Adrenal gland (tissue), 12 donors: ENCODE results near the gene IL1B. TPM values are rescaled to one million over a fixed set of nuclear protein-coding genes. Genes with fewer than 3 reads are reported as not detected.
"Not testable (repeated sequence)": the region's sequence is repeated elsewhere in the genome, so short reads cannot be mapped to it uniquely, and the experiment has no call there.

ENCODE experiments used
- DNase-seq, 7 donors: peaks; one replicate each; pipeline ENCODE4 v3.0.0-alpha.2; 2019 to 2020
- H3K27ac ChIP-seq, 5 donors: fragments of 200-600 bp; sonication (generic) in 4 of 5; 1 replicate in 3 of 5; 2 replicates in 2 of 5; pipeline versions ENCODE4 v1.5.1 to v1.8.0; 2016 to 2020; ENCODE audit warnings: mild to moderate bottlenecking in 1 of 5
- H3K27me3 ChIP-seq: fragments of 200-600 bp; 2 replicates; pipeline ENCODE4 v1.8.0; 2021
- H3K36me3 ChIP-seq, 2 donors: fragments of 200-600 bp; replicated peaks in 1 of 2; 1 replicate in 1 of 2; 2 replicates in 1 of 2; pipeline versions ENCODE4 v1.5.1 to v1.8.0; 2018 to 2022
- H3K4me1 ChIP-seq, 2 donors: fragments of 200-600 bp; replicated peaks in 1 of 2; 1 replicate in 1 of 2; 2 replicates in 1 of 2; pipeline versions ENCODE4 v1.5.1 to v1.8.0; 2018 to 2021
- H3K4me3 ChIP-seq, 4 donors: fragments of 200-600 bp; sonication (generic) in 3 of 4; one replicate each; pipeline ENCODE4 v1.5.1; 2016 to 2018
- H3K9me3 ChIP-seq, 3 donors: fragments of 200-600 bp; sonication (generic) in 1 of 3; replicated peaks in 1 of 3; 1 replicate in 2 of 3; 2 replicates in 1 of 3; pipeline versions ENCODE4 v1.5.1 to v1.8.0; 2016 to 2021
- POLR2A ChIP-seq, 2 donors: fragments of 450-650 bp; IDR thresholded peaks; one replicate each; pipeline ENCODE4 v1.6.1; 2017; ENCODE audit warnings: antibody characterized with exemption in 2 of 2, mild to moderate bottlenecking in 2 of 2, moderate library complexity in 1 of 2
- WGBS, 4 donors: extraction: QIAGEN DNeasy Blood & Tissue Kit in 2 of 4; methylation state at CpG; one replicate each; pipeline versions ENCODE4 v1.1.5 to v1.1.7; 2013 to 2017; 5-methylcytosine and 5-hydroxymethylcytosine counted together
- intact Hi-C, 2 donors: fragments of 100-400 bp; cut with DNase I; formaldehyde crosslinking; loops; one replicate each; pipeline versions ENCODE4 v1.14.1 to v1.15.0; 2022 to 2023
- polyA plus RNA-seq, 3 donors: library from polyadenylated mRNA; stranded (reverse); fragments of 200-250 nt in 2 of 3; fragments of 350-450 nt in 1 of 3; fragmentation: Illumina TruSeq in 1 of 3; extraction: RNeasy Lipid Tissue Mini Kit (QIAGEN cat#74804) in 1 of 3; gene quantifications; one replicate each; pipeline ENCODE4 v1.2.3, GENCODE V29; 2013 to 2014
- total RNA-seq, 9 donors: library from RNA; depleted of rRNA in 4 of 9; stranded (reverse); fragments of >200 nt in 4 of 9; fragments of 120-200 nt in 1 of 9; fragmentation: NEBNext Ultra II Directional in 1 of 9; extraction: Animal tissue kit (Norgen Biotek cat#: 25700) in 1 of 9; gene quantifications; one replicate each; pipeline versions ENCODE4 v1.1.0 to v1.2.4, GENCODE V29; 2013 to 2023
- TF ChIP-seq, protein P1 (sequence below), 6 experiments: fragments of 450-650 bp in 4 of 6; fragments of 200-600 bp in 2 of 6; sonication (generic) in 1 of 6; IDR thresholded peaks; 1 replicate in 5 of 6; 2 replicates in 1 of 6; pipeline versions ENCODE4 v1.5.1 to v1.8.0; 2016 to 2021; ENCODE audit warnings: antibody characterized with exemption in 6 of 6, mild to moderate bottlenecking in 2 of 6, moderate library complexity in 1 of 6
- donor health status: healthy with polysubstance abuse.
- donor health status: Bipolar disorder and iron deficiency.
- donor health status: DM: yes; HTN: yes; CAD: no.
- donor health status: DM: no; HTN: no; CAD: no.
- donor health status: DM: no; HTN: no; CAD: no.
- donor health status: DM: yes; HTN: yes; CAD: no.

Gene IL1B
- total and polyA plus RNA-seq, 12 donors: 0.44 to 5.9 (median 1.5) TPM; not detected in 1

DNA sequence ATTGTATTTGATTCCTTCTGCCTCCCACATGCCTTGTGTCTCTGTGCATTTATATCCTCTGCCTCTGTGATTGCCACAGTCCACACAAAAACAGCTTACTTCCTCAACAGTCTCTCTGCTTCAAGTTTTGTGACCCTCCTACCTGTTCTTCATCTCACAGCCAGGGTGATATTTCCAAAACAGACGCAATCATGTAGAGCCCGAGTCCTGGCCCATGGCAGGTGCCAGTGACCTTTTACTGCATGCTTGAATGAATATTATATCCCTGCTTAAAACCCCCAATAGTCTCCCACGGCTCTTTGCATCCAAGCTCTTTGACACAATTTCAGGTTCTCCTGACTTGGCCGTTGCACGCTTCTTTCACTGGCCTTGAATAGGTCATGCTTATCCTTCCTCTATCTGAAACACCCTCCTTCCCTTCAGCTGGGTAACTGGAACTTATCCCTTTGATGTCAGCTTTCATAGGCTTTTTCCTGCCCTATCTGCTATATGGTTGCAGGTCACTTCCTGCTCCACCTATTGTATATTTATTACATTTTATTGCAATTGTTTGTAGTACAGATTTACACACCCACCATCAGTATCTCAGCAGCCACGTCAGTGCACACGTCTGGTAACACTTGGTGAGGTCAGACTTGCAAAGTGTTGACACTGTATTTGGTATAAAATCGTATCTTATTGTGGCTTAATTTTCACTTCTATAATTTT lies 29.7 kb upstream of the IL1B start:
- WGBS, 4 donors: 80 to 86% (median 86%) methylated on average over 8 of the region's 8 CpGs
- H3K4me3 ChIP-seq: no peak overlapping the region
- H3K27ac ChIP-seq: no peak overlapping the region
- TF ChIP-seq POLR2A (IDR thresholded peaks at IDR 0.05): no peak
- TF ChIP-seq, protein P1, sequence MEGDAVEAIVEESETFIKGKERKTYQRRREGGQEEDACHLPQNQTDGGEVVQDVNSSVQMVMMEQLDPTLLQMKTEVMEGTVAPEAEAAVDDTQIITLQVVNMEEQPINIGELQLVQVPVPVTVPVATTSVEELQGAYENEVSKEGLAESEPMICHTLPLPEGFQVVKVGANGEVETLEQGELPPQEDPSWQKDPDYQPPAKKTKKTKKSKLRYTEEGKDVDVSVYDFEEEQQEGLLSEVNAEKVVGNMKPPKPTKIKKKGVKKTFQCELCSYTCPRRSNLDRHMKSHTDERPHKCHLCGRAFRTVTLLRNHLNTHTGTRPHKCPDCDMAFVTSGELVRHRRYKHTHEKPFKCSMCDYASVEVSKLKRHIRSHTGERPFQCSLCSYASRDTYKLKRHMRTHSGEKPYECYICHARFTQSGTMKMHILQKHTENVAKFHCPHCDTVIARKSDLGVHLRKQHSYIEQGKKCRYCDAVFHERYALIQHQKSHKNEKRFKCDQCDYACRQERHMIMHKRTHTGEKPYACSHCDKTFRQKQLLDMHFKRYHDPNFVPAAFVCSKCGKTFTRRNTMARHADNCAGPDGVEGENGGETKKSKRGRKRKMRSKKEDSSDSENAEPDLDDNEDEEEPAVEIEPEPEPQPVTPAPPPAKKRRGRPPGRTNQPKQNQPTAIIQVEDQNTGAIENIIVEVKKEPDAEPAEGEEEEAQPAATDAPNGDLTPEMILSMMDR (IDR thresholded peaks at IDR 0.05): no peak
- H3K4me1 ChIP-seq: no peaks in the 10 kb centered on the region
- intact Hi-C loops: no loop called here
- no peak for DNase-seq
- no peaks in the 10 kb centered on the region for H3K9me3 ChIP-seq
- H3K27me3 ChIP-seq: no peaks in the 10 kb centered on the region
- H3K36me3 ChIP-seq: no peaks in the 10 kb centered on the region

DNA sequence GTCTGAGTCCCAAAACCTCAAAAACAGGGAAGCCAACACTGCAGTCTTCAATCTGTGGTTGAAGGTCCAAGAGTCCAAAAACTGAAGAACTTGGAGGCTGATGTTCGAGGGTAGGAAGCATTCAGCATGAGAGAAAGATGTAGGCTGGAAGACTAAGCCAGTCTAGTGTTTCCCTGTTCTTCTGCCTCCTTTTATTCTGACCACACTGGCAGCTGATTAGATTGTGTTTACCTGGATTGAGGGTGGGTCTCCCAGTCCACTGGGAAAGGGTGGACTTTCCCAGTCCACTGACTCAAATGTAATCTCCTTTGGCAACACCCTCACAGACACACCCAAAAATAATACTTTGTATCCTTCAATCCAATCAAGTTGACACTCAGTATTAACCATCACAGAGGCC lies 27.5 kb upstream of the IL1B start:
- Histone ChIP-seq H3K36me3 (no peaks in the 10 kb centered on the region), H3K4me1 (no peaks in the 10 kb centered on the region), H3K27me3 (no peaks in the 10 kb centered on the region), H3K4me3 (no peak overlapping the region), H3K9me3 (no peaks in the 10 kb centered on the region), H3K27ac (no peak overlapping the region)
- WGBS, 4 donors: 82 to 95% (median 92%) methylated on average over 1 of the region's 1 CpG
- DNase-seq: no peak
- intact Hi-C loops: no loop called here
- TF ChIP-seq, protein P1 (IDR thresholded peaks at IDR 0.05): no peak
- TF ChIP-seq POLR2A (IDR thresholded peaks at IDR 0.05): no peak

DNA sequence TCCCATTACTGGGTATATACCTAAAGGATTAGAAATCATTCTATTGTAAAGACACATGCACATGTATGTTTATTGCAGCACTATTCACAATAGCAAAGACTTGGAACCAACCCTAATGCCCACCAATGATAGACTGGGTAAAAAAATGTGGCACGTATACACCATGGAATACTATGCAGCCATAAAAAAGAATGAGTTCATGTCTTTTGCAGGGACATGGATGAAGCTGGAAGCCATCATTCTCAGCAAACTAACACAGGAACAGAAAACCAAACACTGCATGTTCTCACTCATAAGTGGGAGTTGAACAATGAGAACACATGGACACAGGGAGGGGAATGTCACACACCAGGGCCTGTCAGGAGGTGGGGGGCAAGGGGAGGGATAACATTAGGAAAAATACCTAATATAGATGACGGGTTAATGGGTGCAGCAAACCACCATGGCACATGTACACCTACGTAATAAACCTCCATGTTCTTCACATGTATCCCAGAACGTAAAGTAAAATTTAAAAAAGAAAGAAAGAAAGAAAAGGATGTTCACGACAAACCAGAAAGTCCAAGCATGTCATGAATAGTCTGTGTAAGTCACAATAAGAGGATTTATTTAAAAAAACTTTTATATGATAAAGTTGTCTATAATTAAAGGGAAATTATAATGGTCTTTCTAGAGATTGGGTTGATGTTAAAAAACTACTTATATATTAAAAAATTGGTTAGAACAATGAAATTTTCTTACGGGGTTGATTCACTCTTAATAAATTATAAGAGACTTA lies 23.0 kb upstream of the IL1B start:
- H3K9me3 ChIP-seq, intact Hi-C loops, H3K4me1 ChIP-seq, H3K4me3 ChIP-seq, H3K27me3 ChIP-seq, H3K36me3 ChIP-seq, DNase-seq, H3K27ac ChIP-seq: not testable (repeated sequence)
- 79 to 84% (median 80%) methylated on average over 6 of the region's 6 CpGs for WGBS, 4 donors

DNA sequence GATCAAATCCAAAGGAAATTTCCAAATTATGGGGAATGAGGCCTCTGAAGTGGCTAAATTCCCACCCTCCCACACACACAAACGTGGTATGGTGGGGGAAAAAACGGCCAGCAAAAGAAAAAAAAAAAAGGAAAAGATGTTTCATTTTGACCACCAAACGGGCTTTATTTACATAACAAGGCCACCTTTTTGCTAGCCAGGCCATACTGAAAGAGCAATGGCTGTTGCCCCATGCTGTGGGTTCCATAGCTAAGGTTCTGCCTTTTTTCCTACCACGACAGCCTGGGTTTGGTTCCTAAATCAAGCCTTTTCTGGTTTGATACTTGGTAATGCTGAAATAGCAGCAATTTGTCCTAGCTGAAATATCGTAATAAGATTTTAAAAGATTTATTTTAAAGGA lies 14.0 kb upstream of the IL1B start:
- WGBS, 4 donors: 83 to 89% (median 85%) methylated on average over 5 of the region's 5 CpGs
- intact Hi-C loops: no loop called here
- no peaks in the 10 kb centered on the region for H3K36me3 ChIP-seq

More for the DNA sequence above, 14.0 kb upstream of the IL1B start:
- TF ChIP-seq, protein P1 (IDR thresholded peaks at IDR 0.05): no peak
- no peak for TF ChIP-seq POLR2A (IDR thresholded peaks at IDR 0.05)
- no peak overlapping the region for H3K4me3 ChIP-seq
- no peaks in the 10 kb centered on the region for H3K27me3 ChIP-seq
- H3K9me3 ChIP-seq: no peaks in the 10 kb centered on the region
- no peak overlapping the region for H3K27ac ChIP-seq
- no peak for DNase-seq
- no peaks in the 10 kb centered on the region for H3K4me1 ChIP-seq
